ENCODE measurements around the gene PLEKHA7. TPM values are rescaled to one million over a fixed set of nuclear protein-coding genes. Genes with fewer than 3 reads are reported as not detected.

The PLEKHA7 gene
- total and polyA plus RNA-seq, 2 of the 13 experiments (the other 11 are each of a cell fraction or from before 2014, with no cell fraction given): 17.5 to 18.7 TPM

GRCh38 chr11:16778876-16779275 lies 235.3 kb downstream of the PLEKHA7 start:
- ChIA-PET CTCF (ENCODE audit: low intra/inter-chr PET ratio, low total read pairs) (no interaction called here), POLR2A (no interaction called here)
- intact Hi-C loops (cut with micrococcal nuclease; ENCODE audit: unreplicated experiment) (no loop called here), in situ Hi-C loops (cut with HindIII; ENCODE audit: extremely low pct_ligation_motif_present, low pct_unique_long_range_greater_than_20kb) (no loop called here)
- DNase-seq (ENCODE audit: low spot score): no peak
- Histone ChIP-seq H3K9me3 (ENCODE audit: low read length) (no peaks in the 10 kb centered on the region), H3K79me2 (ENCODE audit: insufficient read depth, low read length) (no peaks in the 10 kb centered on the region), H3K36me3 (replicated peaks in 1 of 2; ENCODE audit: control insufficient read depth in 1 of 2, insufficient read depth in 2 of 2, low read length in 2 of 2) (peaks cover 5 to 6% of the 10 kb centered on the region in 2 experiments; a peak in 3 of 5 replicates), H3K9ac (ENCODE audit: insufficient read depth, low read depth, low read length) (no peak overlapping the region), H3K4me3 (replicated peaks in 1 of 3; ENCODE audit: insufficient read depth in 1 of 3, low read depth in 2 of 3, low read length in 3 of 3) (no peak overlapping the region), H3K4me2 (ENCODE audit: low read depth, low read length) (no peak overlapping the region), H3K27ac (ENCODE audit: extremely low read length, insufficient read depth, low read length) (no peak overlapping the region), H2AFZ (ENCODE audit: low read length) (no peak overlapping the region), H3K4me1 (ENCODE audit: insufficient read depth, low read length) (peaks cover 38% of the 10 kb centered on the region), H3K27me3 (ENCODE audit: control insufficient read depth in 1 of 2, insufficient read depth in 2 of 2, low read length in 2 of 2) (no peaks in the 10 kb centered on the region), H4K20me1 (ENCODE audit: insufficient read depth, low read length) (no peaks in the 10 kb centered on the region)
- WGBS (ENCODE audit: low lambda C conversion rate): 97% methylated on average over 3 of the region's 8 CpGs
- no peak for TF ChIP-seq TGIF2 (CRISPR knock-in tag; IDR thresholded peaks at IDR 0.05)
- no peak for TF ChIP-seq MTA1 (CRISPR knock-in tag; IDR thresholded peaks at IDR 0.05; ENCODE audit: borderline replicate concordance)
- no peak for TF ChIP-seq GLI4 (CRISPR knock-in tag; IDR thresholded peaks at IDR 0.05; ENCODE audit: borderline replicate concordance)
- no peak for TF ChIP-seq ZNF18 (CRISPR knock-in tag; IDR thresholded peaks at IDR 0.05; ENCODE audit: insufficient replicate concordance)
- TF ChIP-seq ZNF841 (CRISPR knock-in tag; IDR thresholded peaks at IDR 0.05; ENCODE audit: borderline replicate concordance): no peak
- TF ChIP-seq FOSL1 (CRISPR knock-in tag; IDR thresholded peaks at IDR 0.05; ENCODE audit: borderline replicate concordance): no peak
- no peak for TF ChIP-seq ZNF691 (CRISPR knock-in tag; IDR thresholded peaks at IDR 0.05; ENCODE audit: borderline replicate concordance, low read depth)
- TF ChIP-seq ATF4 (CRISPR knock-in tag; IDR thresholded peaks at IDR 0.05): no peak
- TF ChIP-seq NFKB2 (CRISPR knock-in tag; IDR thresholded peaks at IDR 0.05; ENCODE audit: borderline replicate concordance): no peak
- no peak for TF ChIP-seq TBL1XR1 (IDR thresholded peaks at IDR 0.05; ENCODE audit: borderline replicate concordance, low read length, partially characterized antibody)
- no peak for TF ChIP-seq ZNF143 (CRISPR knock-in tag; IDR thresholded peaks at IDR 0.05)
- TF ChIP-seq RAD51 (IDR thresholded peaks at IDR 0.05; ENCODE audit: borderline replicate concordance): no peak
- no peak for TF ChIP-seq ZFP36L1 (CRISPR knock-in tag; IDR thresholded peaks at IDR 0.05)
- TF ChIP-seq RNF2 (conservative IDR thresholded peaks at IDR 0.05; ENCODE audit: low read depth): no peak
- no peak for TF ChIP-seq ZFYVE20 (CRISPR knock-in tag; IDR thresholded peaks at IDR 0.05; ENCODE audit: borderline replicate concordance, low read depth)
- BruUV-seq (replicated peaks): no TSS peak
- FAIRE-seq: no peak
- no peak for ATAC-seq
